ENCODE data around the gene CTRB2. TPM values are rescaled to one million over a fixed set of nuclear protein-coding genes. Genes with fewer than 3 reads are reported as not detected.

The CTRB2 gene
- total RNA-seq, 1 donor from 2014 or later: not detected

- Mint-ChIP-seq H3K4me3 (no peak overlapping the region), H3K4me1 (peaks cover 28% of the 10 kb centered on the region), H3K36me3 (peaks cover 23% of the 10 kb centered on the region), H3K27me3 (ENCODE audit: insufficient read depth, low read depth) (peaks cover 7% of the 10 kb centered on the region), H3K27ac (no peak overlapping the region), H3K9me3 (no peaks in the 10 kb centered on the region)
- peaks cover 8% of the 10 kb centered on the region for H3F3A ChIP-seq (ENCODE audit: low read depth)
- no peaks in the 10 kb centered on the region for H3K27me3 ChIP-seq
- H3K9me3 ChIP-seq (ENCODE audit: low read depth): no peaks in the 10 kb centered on the region
- H3K9ac ChIP-seq: no peak overlapping the region
- no peak for DNase-seq (ENCODE audit: low spot score)
- no peak overlapping the region for H3K27ac ChIP-seq
- H3K36me3 ChIP-seq: no peaks in the 10 kb centered on the region
- no peak overlapping the region for H2AFZ ChIP-seq (replicated peaks)
- no peak for TF ChIP-seq EZH2 (IDR thresholded peaks at IDR 0.05)
- TF ChIP-seq EZH2phosphoT487 (IDR thresholded peaks at IDR 0.05): no peak
- no peak for TF ChIP-seq CTCF (IDR thresholded peaks at IDR 0.05)
- H3K4me2 ChIP-seq: no peak overlapping the region
- peaks cover 48% of the 10 kb centered on the region for H4K20me1 ChIP-seq (ENCODE audit: low read depth)
- peaks cover 13% of the 10 kb centered on the region for H3K4me1 ChIP-seq
- H3K4me3 ChIP-seq: no peak overlapping the region
- H3K79me2 ChIP-seq (ENCODE audit: low read depth): peaks cover 7% of the 10 kb centered on the region
Observed at GRCh38 chr16:75237398-75238131, 30.6 kb upstream of the CTRB2 start.

GRCh38 chr16:75236736-75237397, 29.9 kb upstream of the CTRB2 start:
- H3K27me3 ChIP-seq: no peaks in the 10 kb centered on the region
- Mint-ChIP-seq H3K36me3 (peaks cover 18% of the 10 kb centered on the region), H3K27ac (no peak overlapping the region), H3K9me3 (no peaks in the 10 kb centered on the region), H3K27me3 (ENCODE audit: insufficient read depth, low read depth) (peaks cover 4% of the 10 kb centered on the region), H3K4me3 (no peak overlapping the region), H3K4me1 (peaks cover 26% of the 10 kb centered on the region)
- H3K9me3 ChIP-seq (ENCODE audit: low read depth): no peaks in the 10 kb centered on the region
- no peak overlapping the region for H3K9ac ChIP-seq
- DNase-seq (ENCODE audit: low spot score): no peak
- peaks cover 13% of the 10 kb centered on the region for H3K4me1 ChIP-seq
- H3K4me2 ChIP-seq: no peak overlapping the region
- no peaks in the 10 kb centered on the region for H3K36me3 ChIP-seq
- H3K4me3 ChIP-seq: no peak overlapping the region
- peaks cover 8% of the 10 kb centered on the region for H3F3A ChIP-seq (ENCODE audit: low read depth)
- H3K79me2 ChIP-seq (ENCODE audit: low read depth): peaks cover 7% of the 10 kb centered on the region
- peaks cover 48% of the 10 kb centered on the region for H4K20me1 ChIP-seq (ENCODE audit: low read depth)
- no peak overlapping the region for H3K27ac ChIP-seq
- TF ChIP-seq EZH2 (IDR thresholded peaks at IDR 0.05) (no peak), CTCF (IDR thresholded peaks at IDR 0.05) (no peak), EZH2phosphoT487 (IDR thresholded peaks at IDR 0.05) (no peak)
- no peak overlapping the region for H2AFZ ChIP-seq (replicated peaks)

GRCh38 chr16:75236232-75236631, 29.3 kb upstream of the CTRB2 start:
- Mint-ChIP-seq H3K4me1 (peaks cover 26% of the 10 kb centered on the region), H3K36me3 (peaks cover 22% of the 10 kb centered on the region), H3K9me3 (no peaks in the 10 kb centered on the region), H3K27ac (peak overlapping the region; percentile 57), H3K4me3 (peak overlapping the region; percentile 48), H3K27me3 (ENCODE audit: insufficient read depth, low read depth) (peaks cover 4% of the 10 kb centered on the region)
- Histone ChIP-seq H3K9me3 (ENCODE audit: low read depth) (no peaks in the 10 kb centered on the region), H3K36me3 (no peaks in the 10 kb centered on the region), H3K9ac (no peak overlapping the region), H3K4me3 (no peak overlapping the region), H2AFZ (replicated peaks) (no peak overlapping the region), H3K27ac (no peak overlapping the region), H4K20me1 (ENCODE audit: low read depth) (peaks cover 48% of the 10 kb centered on the region), H3F3A (ENCODE audit: low read depth) (peaks cover 8% of the 10 kb centered on the region), H3K27me3 (no peaks in the 10 kb centered on the region), H3K4me1 (peaks cover 13% of the 10 kb centered on the region), H3K79me2 (ENCODE audit: low read depth) (peaks cover 7% of the 10 kb centered on the region), H3K4me2 (no peak overlapping the region)
- no peak for DNase-seq (ENCODE audit: low spot score)
- TF ChIP-seq EZH2phosphoT487 (IDR thresholded peaks at IDR 0.05): no peak
- no peak for TF ChIP-seq EZH2 (IDR thresholded peaks at IDR 0.05)
- TF ChIP-seq CTCF (IDR thresholded peaks at IDR 0.05): no peak

All from neural progenitor cell (in vitro differentiated cells).